HG02798 (cell line): ENCODE data around the gene PTPN6.

Experiments used
- ATAC-seq: cut with Tn5 transposase; IDR thresholded peaks from one replicate; pipeline ENCODE4 v1.9.1; 2021; ENCODE audit warnings: mild to moderate bottlenecking; ENCODE audit not compliant: unreplicated experiment, poor library complexity

The PTPN6 gene

DNA sequence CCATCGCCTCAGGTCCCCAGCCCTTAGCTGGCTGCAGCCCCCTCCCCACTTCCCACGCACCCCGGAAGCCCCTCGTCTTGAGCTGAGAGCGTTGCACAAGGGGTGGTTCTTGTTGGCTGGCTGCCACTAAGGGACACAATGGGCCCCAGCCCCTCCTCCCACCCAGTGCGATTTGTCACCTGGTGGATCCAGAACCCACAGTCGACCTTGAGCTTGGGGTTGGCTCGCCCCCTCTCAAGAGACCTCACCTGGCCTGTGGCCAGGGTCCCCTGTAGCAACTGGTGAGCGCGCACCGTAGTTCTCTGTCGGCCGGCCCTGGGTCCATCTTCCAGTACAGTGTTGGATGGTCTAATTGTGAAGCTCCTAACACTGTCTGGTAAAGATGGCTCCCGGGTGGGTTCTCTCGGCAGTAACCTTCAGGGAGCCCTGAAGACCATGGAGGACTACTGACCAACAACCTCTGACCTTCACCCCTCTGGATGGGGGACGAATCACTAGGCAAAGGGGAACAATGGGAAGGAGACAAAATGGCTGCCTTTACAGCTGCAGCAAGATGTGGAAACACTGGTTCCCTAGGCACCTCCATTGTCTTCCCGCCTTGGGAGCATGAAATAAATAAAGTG is 12.7 kb downstream of the PTPN6 start:
- ATAC-seq: no peak

DNA sequence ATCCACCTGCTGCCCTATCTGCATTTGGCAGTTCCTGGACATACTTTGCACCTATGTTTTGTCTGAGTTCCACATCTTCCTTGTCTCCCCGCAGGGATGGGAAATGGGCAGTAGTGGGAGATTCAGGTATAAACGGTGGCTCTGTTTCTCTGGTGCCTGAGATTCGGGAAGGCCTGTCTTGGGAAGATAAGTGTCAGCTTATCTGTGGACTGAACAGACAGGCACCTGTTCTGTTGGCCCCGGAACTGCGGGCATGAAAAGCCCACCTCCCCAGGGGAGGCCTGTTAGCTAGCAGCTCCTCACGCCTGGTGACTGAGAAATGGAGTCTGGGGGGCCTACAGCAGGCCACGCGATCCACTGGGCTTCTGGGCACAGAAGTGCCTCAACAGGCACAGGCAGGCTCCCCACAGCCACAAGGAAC is 13.5 kb downstream of the PTPN6 start:
- no peak for ATAC-seq

DNA sequence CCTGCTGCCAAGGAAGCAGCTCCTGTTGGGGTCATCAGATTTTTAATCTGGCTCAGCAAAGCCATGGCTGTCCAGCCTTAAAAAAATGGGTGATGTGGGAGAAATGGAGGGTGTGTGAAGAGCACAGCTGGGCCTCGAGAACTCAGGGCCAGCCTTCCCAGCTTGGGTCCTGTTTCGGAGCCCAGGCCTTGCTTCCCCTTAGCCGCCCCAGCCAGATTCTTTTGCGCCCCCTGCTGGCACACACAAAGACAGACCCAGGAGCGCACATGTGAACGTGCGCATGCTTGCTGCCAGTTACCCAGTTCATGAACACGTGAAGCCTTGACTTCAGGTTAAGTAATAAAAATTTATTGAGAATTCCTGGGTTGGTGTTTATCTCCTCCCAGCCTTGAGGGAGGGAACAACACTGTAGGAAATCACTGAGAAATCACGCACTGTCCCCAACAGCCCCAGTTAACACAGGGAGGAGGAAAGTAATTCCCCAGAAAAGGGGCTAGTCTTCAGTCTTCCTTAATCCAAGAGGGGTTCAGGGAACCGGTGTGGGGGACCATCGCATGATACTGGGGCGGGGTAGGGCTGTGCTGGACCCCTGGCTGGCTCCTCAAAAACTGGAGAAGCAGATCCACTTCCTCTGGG is 14.0 kb downstream of the PTPN6 start:
- ATAC-seq: peak; percentile 49

DNA sequence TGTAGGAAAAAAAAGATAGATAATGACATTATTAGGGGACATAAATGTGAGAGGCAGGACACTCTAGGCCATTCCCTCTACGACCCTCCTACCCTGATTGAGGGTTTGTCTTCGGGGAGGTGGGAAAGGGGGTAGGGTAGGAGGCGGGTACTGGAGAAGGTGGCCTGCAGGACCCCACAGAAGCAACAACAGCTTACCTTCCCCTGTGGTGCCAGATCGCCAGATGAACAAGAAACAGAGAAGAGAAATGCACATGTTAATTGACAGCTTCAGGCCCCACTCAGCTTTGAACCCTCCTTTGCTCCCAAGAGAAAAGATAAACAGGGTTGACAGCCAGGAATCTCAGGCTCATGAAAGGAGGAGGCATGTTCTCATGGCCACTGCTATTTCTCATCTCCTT is 14.6 kb downstream of the PTPN6 start:
- no peak for ATAC-seq

DNA sequence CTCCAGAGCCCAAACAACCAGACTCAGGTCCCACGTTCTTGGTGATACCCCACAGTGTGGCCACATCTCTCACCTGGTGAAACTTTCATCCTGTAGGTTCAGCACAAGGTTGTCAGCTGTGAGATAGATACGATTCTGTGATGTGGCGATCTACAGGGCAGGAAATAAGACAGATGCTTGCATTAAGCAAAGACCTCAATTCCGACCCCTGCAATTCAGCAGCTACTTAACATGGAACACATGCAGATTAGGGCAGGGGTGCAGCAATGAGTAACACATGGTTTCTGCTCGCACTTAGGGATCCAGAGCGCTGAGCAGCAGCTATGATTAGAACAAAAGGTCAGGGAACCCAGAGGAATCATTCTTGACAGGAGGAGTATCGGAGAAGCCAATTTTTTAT is 15.2 kb downstream of the PTPN6 start:
- no peak for ATAC-seq

DNA sequence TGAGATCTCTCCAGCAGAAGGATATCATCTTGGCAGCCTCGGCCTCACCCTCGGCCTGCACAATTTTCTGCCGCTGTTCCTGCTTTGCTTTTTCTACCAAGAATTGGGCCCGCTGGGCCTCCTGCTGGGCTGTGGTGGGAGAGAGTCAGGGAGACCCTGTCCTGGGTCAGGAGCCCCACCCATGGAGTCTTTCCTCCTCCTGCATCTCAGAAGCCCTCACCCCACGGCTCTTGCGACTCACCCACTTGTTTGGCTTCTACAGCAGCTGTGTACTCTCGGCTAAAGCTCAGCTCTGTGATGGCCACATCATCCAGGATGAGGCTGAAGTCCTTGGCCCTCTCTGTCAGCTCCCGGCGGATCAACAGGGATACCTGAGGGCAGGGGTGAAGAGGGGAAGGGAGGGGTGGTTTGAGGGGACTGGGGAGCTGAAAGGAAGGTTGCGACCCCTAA is 16.5 kb downstream of the PTPN6 start:
- no peak for ATAC-seq

DNA sequence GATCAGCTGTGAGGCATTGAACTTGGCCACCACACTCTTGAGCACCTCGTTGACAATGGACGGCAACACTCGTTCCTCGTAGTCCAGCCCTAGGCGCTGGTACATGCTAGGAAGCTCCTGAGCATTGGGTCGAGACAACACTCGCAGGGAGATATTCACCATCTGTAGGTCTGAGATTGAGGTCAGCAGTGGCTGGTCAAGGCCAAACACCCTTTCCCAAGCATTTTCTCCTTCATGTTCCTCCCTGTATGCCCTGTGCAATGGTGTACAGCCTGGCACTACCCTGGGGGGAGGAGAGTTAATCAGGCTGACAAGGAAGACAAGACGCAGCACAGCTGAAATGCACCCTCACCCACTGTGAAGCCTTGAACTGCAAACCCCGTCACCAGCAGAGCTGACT is 17.3 kb downstream of the PTPN6 start:
- no peak for ATAC-seq

DNA sequence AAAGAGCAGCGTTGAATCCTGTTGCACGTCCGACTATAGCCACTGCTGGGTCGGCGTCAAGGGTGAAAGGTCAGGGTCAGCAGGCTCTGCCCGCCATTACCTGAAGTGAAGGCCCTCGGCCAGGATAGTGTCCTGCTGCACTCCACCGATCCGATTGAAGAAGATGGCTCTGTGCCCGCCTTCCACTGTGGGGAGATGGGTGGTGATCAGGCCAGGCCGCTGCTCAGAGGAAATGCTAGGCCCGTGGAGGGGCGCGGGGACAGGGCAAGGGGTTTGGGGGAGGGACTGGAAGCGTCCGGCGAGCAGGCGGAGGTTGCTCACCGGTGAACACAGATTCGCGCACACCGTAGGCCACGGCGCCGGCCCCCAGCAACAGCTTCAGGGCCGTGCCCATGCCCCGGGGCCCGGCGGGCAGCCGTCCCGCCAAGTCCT is 19.0 kb downstream of the PTPN6 start:
- ATAC-seq: no peak

DNA sequence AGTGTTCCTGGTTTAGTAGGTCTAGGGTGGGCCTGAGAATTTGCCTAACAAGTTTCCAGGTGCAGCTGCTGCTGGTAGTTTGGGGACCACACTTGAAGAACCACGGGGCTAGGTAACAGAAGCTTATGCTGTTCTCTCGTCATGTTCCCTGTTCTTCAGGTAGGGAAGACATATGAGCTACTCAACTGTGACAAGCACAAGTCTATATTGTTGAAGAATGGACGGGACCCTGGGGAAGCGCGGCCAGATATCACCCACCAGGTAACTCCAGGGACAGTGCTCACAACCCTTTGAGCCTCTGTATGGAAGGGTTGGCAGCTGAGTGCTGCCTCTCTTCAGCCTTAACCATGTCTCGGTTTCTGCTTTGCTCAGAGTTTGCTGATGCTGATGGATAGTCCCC is 23.0 kb downstream of the PTPN6 start:
- no peak for ATAC-seq

DNA sequence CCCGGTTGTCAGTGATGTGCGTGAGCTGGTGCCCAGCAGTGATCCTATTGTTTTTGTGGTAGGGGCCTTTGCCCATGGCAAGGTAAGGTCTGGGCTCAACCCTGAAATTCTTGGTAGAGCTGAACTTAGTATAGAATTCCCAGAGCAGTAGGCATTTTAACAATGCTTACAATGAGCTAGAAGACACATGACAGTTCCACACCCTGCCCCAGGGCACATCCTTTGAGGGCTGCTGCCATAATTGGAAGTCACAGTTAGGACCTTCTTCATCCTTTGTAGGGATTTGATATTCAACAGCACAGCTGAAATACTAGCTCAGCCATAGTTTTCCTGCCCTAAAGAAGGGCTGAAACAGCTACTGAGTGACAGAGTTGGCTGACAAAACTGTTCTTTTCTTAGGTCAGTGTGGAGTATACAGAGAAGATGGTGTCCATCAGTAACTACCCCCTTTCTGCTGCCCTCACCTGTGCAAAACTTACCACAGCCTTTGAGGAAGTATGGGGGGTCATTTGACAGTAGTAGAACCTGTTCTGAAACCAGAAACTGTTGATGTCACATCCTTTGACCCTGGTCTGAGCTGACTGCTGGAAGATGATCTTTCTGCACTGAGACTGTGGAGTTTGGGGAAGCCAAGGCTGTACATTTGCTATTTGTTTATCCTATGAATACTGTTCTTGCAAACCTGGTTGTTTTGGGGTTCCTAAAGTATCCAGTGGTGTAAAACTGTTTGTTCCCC is 24.3 kb downstream of the PTPN6 start:
- ATAC-seq: no peak

DNA sequence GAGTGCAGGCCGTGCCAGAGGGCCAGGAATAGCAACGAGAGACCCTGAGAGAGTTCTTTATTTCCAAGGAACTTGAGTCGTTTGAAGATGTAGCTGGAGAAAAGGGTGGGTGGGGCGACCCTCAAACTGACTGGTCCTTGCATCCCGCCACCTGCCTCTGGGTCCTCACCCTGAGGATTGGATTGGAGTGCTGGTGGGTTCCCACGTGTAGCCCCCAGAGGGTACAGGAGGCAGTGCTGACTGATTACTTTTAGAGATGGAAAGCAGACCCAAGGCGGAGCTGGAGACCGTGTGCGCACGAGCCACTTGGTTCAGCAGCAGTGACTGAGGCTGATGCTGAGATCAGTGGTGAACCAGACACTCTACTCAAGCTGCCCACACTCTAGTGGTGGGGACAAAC is 26.5 kb downstream of the PTPN6 start:
- no peak for ATAC-seq

DNA sequence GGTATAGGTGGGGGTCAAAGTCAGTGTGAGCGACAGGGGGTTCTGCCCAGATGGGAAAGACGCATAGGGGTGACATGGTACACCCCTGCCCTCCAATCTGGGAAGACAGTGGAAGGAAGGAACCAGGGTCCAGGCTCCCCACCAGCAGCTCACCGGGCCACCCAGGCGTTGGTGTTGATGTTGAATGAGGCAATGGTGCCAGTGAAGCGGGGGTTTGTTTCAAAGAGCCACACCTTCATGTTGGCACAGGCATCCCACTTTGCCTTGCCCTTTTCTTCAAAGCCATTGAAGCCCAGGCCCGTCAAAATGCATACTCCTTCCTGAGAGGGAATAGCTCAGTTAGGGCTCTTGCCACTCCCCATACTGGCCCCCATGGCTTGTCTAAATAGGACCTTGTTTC is 27.0 kb downstream of the PTPN6 start:
- ATAC-seq: no peak

DNA sequence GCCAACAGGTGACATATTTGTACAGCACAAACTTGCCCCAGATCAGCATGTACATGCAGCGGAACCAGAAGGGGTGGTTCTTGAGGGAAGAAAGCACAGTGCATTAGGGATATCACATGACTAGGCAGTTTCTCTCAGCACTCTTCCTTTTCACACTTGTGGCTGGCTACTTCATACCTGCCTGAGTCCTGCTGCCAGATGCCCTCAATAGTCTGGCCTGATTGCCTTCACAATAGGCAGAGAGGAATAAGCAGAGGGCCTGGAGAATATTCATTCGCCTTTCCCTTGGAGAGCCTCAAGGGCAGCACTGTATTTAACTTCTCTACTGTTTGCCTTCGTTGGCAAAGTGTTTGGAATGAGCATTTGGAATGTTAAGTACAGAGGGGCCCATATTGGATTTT is 27.5 kb downstream of the PTPN6 start:
- no peak for ATAC-seq

DNA sequence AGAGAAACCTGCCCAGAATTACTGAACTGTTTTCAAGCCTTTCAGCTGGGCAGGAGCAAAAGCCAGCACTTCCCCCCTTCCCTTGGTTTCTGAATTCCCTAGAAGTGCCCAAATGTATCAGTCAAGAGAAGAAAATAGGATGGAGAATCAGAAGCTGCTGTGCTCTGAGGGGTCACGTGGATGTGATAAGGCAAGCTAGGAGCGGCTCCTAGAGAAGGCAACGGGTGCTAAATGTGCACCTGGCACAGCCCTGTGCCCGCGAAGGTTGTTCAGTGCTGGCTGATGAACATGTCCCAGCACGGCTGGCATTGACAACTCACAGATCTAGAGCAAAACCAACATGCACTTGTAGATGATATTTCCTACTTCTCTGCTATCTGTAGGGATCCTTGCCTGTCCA is 27.9 kb downstream of the PTPN6 start:
- ATAC-seq: no peak

DNA sequence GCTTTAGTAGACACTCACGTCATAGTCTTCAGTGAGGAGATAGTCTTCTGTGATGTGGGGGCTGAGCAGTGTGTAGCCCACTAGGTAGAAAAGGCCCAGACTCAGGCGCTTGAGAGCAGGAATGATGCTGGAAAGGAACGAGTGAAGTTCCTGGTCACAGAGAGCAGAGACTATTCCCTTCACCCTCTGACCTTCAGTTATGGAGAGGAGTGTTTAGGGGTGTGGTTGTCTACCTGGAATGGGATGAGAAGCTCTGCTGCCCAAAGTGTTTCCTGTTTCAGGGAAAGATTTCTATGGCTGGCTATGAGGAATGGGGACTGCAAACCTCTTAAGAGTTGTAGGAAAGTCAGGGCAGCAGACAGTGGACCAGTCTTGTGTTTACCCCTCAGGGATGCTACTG is 28.3 kb downstream of the PTPN6 start:
- ATAC-seq: no peak

DNA sequence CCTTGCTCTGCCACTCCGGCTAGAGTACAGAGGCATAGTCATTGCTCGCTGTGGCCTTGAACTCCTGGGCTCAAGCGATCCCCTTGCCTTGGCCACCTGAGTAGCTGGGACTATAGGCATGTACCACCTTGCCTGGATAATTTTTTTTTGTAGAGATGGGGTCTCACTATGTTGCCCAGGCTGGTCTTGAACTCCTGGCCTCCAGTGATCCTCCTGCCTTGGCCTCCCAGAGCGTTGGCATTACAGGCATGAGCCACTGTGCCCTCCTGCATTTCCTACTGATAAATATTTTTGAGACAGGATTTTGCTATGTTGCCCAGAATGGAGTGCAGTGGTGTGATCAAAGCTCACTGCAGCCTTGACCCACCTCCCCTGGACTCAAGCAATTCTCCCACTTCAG is 28.9 kb downstream of the PTPN6 start:
- no peak for ATAC-seq

DNA sequence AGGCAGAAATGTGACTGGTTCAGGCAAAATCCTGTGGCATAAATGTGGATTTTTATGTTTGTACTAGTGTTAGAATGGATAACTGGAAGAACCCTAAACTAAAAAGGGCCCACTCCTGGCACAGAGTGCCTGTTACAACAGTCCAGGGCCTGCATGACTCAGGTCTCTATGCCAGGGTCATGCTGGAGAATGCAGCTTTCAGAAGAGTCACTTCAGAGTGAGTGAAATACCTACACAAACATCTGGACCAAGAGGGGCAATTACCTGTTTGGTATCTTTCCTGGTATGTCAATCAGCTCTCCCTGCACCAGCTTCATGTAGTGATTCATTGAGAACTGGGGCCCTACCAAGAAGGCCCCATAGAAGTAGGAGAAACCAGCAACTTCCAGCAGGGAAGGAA is 29.6 kb downstream of the PTPN6 start:
- ATAC-seq: no peak

DNA sequence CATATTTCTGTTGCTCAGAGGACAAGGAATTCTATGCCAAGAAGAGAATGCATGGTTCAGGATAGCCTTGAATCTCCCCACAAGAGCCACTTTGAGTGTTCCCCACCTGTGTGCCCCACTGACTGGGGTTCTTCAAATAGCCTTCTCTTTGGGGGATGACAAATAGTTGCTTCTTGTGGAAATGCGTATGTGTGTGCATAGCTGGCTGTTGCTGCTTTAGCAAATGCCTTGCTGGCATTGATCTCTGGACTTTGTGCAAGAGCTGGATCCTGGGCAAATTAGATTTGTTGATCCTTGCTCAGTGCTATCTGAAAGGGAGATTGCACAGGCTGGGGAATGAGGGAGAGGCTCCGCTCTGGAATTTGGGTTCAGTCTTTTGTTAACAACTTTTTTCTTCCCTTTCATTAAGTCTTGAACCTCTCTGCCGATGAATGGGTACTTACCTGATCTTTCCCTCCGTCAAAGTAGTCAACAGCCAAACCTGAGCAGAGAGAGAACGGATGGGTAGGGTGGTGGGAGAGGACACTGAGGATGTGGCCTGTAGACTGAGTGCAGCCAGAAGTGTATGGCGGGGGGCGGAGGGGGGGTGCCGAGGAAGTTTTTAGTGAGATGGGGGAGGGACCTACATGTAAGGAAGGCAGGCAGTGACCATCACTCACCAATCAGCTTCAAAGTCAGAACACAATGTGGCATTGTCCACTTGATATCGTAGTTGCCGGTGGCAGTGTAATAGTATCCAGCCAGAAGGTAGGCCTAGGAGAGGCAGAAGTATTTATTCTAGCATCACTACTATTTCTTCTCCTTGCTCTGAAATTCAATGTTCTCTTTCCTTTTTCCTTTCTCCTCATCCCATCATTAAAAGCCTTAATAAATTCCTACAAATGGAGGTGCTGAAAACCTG is 30.2 kb downstream of the PTPN6 start:
- no peak for ATAC-seq

DNA sequence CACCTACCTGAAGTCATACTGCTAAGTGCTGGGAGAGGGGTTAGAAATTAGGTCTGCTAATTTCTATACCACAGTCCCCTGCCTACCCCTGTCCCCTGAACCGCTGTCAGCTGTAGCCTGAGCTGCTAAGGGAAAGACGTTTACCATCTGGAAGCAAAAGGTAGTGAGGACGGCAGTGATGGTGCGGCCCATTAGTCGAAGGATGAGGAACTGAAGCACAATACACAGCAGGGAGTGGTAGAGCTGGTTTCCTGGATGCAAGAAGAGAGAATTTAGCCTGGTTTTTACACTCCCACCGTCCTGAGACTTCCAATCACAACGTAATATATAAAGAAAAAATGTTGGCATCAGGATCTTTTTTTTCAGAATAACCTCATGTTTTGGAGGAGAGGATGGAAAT is 31.4 kb downstream of the PTPN6 start:
- ATAC-seq: no peak

DNA sequence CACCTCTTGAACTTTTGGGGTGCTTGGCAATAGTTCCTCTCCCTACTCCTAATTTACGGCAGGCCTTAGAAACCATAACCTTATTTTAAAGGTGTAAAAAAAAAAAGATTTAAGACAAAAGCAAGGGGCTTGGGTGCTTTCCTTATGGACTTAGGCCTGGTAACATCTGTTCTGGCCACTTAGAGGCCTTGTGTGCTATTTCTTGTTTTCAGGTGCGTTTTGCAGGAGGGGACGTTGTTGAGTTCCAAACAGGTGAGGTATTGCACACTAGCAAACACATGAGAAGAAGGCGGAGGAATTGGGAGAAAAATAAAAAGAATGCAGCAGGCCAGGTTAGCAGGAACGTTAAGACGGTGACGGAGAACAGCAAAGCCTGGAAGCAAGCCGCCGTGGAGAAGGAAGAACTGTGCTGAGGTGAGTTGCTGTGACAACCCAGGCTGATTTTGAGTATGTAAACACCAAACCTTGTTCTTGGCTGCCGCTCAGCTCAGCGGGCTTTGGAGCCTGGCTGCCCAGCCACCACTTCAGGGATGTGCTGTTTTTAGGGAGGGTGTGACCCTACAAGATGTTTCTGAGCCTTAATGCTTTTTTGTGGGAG is 36.9 kb downstream of the PTPN6 start:
- ATAC-seq: no peak
